Measurements from ENCODE around the gene LCAT. TPM values are rescaled to one million over a fixed set of nuclear protein-coding genes. Genes with fewer than 3 reads are reported as not detected.

The LCAT gene
- total and polyA plus RNA-seq, 8 donors = 10.1 to 20.7 (median 17.6) TPM

GRCh38 chr16:67950335-67950843, 6.5 kb upstream of the LCAT start:
- no peak overlapping the region for H3K4me3 ChIP-seq
- intact Hi-C loops (cut with DNase I; ENCODE audit: low total_unique reads) = no loop called here
- peaks cover 77 to 100% (median 97%) of the 10 kb centered on the region in 4 donors for H3K36me3 ChIP-seq
- TF ChIP-seq POLR2A (IDR thresholded peaks at IDR 0.05) = no peak
- no peak for TF ChIP-seq EP300 (IDR thresholded peaks at IDR 0.05)
- TF ChIP-seq POLR2AphosphoS5 (IDR thresholded peaks at IDR 0.05) = no peak
- no peak for TF ChIP-seq CTCF (IDR thresholded peaks at IDR 0.05)
- 85 to 91% (median 90%) methylated on average over 14 to 16 of the region's 16 CpGs for WGBS, 5 donors
- DNase-seq = no peak
- peaks cover 2 to 24% (median 16%) of the 10 kb centered on the region in 4 donors for H3K4me1 ChIP-seq
- no peak overlapping the region for H3K27ac ChIP-seq
- no peaks in the 10 kb centered on the region for H3K9me3 ChIP-seq
- no peaks in the 10 kb centered on the region for H3K27me3 ChIP-seq

GRCh38 chr16:67949645-67950044, 5.7 kb upstream of the LCAT start:
- 81 to 90% (median 88%) methylated on average over 3 to 11 of the region's 11 CpGs for WGBS, 5 donors
- H3K27ac ChIP-seq = no peak overlapping the region
- intact Hi-C loops (cut with DNase I; ENCODE audit: low total_unique reads) = no loop called here
- H3K36me3 ChIP-seq = peaks cover 78 to 100% (median 97%) of the 10 kb centered on the region in 4 donors
- no peak for DNase-seq
- peaks cover 5 to 31% (median 21%) of the 10 kb centered on the region in 4 donors for H3K4me1 ChIP-seq
- no peak overlapping the region for H3K4me3 ChIP-seq
- H3K9me3 ChIP-seq = no peaks in the 10 kb centered on the region
- no peaks in the 10 kb centered on the region for H3K27me3 ChIP-seq
- TF ChIP-seq EP300 (IDR thresholded peaks at IDR 0.05) (no peak), POLR2A (IDR thresholded peaks at IDR 0.05) (no peak), POLR2AphosphoS5 (IDR thresholded peaks at IDR 0.05) (no peak), CTCF (IDR thresholded peaks at IDR 0.05) (no peak)

GRCh38 chr16:67948015-67948414, 4.1 kb upstream of the LCAT start:
- intact Hi-C loops (cut with DNase I; ENCODE audit: low total_unique reads) = no loop called here
- no peaks in the 10 kb centered on the region for H3K27me3 ChIP-seq
- no peaks in the 10 kb centered on the region for H3K9me3 ChIP-seq
- 83 to 92% (median 85%) methylated on average over 10 to 15 of the region's 15 CpGs for WGBS, 5 donors
- peaks cover 20 to 46% (median 33%) of the 10 kb centered on the region in 4 donors for H3K4me1 ChIP-seq
- TF ChIP-seq EP300 (IDR thresholded peaks at IDR 0.05) (no peak), CTCF (IDR thresholded peaks at IDR 0.05) (no peak), POLR2A (IDR thresholded peaks at IDR 0.05) (no peak), POLR2AphosphoS5 (IDR thresholded peaks at IDR 0.05) (no peak)
- no peak for DNase-seq
- no peak overlapping the region for H3K27ac ChIP-seq
- no peak overlapping the region for H3K4me3 ChIP-seq
- H3K36me3 ChIP-seq = peaks cover 72 to 95% (median 87%) of the 10 kb centered on the region in 4 donors

DNA sequence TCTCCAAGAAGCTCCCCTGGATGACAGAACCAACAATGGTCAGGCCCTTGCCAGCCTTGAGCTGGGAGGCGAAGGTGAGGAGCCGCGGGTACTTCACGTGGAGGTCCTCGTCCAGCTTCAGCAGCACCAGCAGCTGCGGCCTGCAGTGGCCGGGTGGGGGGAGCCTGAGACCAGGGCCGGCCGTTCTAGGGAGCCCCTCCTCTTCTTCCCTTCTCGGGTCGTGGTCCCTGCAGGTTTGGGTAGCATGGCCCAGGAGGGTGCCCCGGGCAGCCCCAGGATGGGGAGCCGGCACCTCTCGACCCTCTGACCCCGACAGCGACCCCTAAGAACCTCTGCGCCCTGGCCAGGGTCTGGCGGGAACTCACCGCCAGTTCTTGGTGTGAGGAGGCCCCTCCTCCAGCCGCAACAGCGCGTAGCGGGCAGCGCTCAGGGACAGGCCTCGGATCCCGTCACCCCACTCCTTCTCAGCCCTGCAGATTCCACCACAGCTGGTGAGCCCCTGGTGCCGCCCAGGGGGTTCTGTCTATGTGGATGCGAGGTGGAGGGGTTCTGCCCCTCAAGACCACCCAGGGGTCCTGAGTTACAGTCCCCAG, 3.1 kb upstream of the LCAT start:
- no peak for TF ChIP-seq CTCF (IDR thresholded peaks at IDR 0.05)
- no peak for TF ChIP-seq POLR2AphosphoS5 (IDR thresholded peaks at IDR 0.05)
- no peak for TF ChIP-seq POLR2A (IDR thresholded peaks at IDR 0.05)
- TF ChIP-seq EP300 (IDR thresholded peaks at IDR 0.05) = no peak
- DNase-seq = no peak
- no peaks in the 10 kb centered on the region for H3K9me3 ChIP-seq
- H3K27me3 ChIP-seq = no peaks in the 10 kb centered on the region
- 91 to 93% (median 93%) methylated on average over 23 to 28 of the region's 28 CpGs for WGBS, 5 donors
- intact Hi-C loops (cut with DNase I; ENCODE audit: low total_unique reads) = no loop called here
- no peak overlapping the region for H3K4me3 ChIP-seq
- H3K36me3 ChIP-seq = peaks cover 70 to 95% (median 89%) of the 10 kb centered on the region in 4 donors
- peak overlapping the region in 1 of 5 donors; percentile 20 for H3K27ac ChIP-seq
- H3K4me1 ChIP-seq = peaks cover 20 to 51% (median 41%) of the 10 kb centered on the region in 4 donors

All from stomach (tissue), 9 donors.